ENCODE results near the gene PROC. TPM values are rescaled to one million over a fixed set of nuclear protein-coding genes. Genes with fewer than 3 reads are reported as not detected.
"Not testable (repeated sequence)": the region's sequence is repeated elsewhere in the genome, so short reads cannot be mapped to it uniquely, and the experiment has no call there.

The PROC gene
- total RNA-seq, 4 donors from 2014 or later: 1.3 to 6.3 (median 1.6) TPM; not detected in 1

- DNase-seq: no peak
- Histone ChIP-seq H3K4me3 (no peak overlapping the region), H3K9me3 (no peaks in the 10 kb centered on the region), H3K36me3 (no peaks in the 10 kb centered on the region), H3K4me1 (no peaks in the 10 kb centered on the region), H3K27ac (no peak overlapping the region), H3K27me3 (no peaks in the 10 kb centered on the region)
- TF ChIP-seq POLR2A (IDR thresholded peaks at IDR 0.05) (no peak), CTCF (IDR thresholded peaks at IDR 0.05) (no peak)
These were observed 31.2 kb downstream of the PROC start for GRCh38 chr2:127449414-127449813.

- TF ChIP-seq POLR2A (IDR thresholded peaks at IDR 0.05): no peak
- no peak for TF ChIP-seq CTCF (IDR thresholded peaks at IDR 0.05)
- Histone ChIP-seq H3K27ac (no peak overlapping the region), H3K27me3 (no peaks in the 10 kb centered on the region), H3K4me1 (no peaks in the 10 kb centered on the region), H3K9me3 (no peaks in the 10 kb centered on the region), H3K4me3 (no peak overlapping the region), H3K36me3 (no peaks in the 10 kb centered on the region)
- no peak for DNase-seq
These were observed 31.7 kb downstream of the PROC start for GRCh38 chr2:127449898-127450297.

GRCh38 chr2:127451981-127452380 is 33.8 kb downstream of the PROC start:
- no peaks in the 10 kb centered on the region for H3K27me3 ChIP-seq
- TF ChIP-seq CTCF (IDR thresholded peaks at IDR 0.05) (no peak), POLR2A (IDR thresholded peaks at IDR 0.05) (no peak)
- peaks cover 0 to 6% (median 0%) of the 10 kb centered on the region in 4 donors for H3K4me1 ChIP-seq
- H3K27ac ChIP-seq: no peak overlapping the region
- H3K9me3 ChIP-seq: no peaks in the 10 kb centered on the region
- DNase-seq: no peak
- no peaks in the 10 kb centered on the region for H3K36me3 ChIP-seq
- H3K4me3 ChIP-seq: no peak overlapping the region

- not testable (repeated sequence) for H3K36me3 ChIP-seq, H3K27ac ChIP-seq, H3K4me1 ChIP-seq, H3K9me3 ChIP-seq, H3K4me3 ChIP-seq, H3K27me3 ChIP-seq, DNase-seq
These were observed 34.2 kb downstream of the PROC start for GRCh38 chr2:127452423-127452822.

GRCh38 chr2:127453013-127453391 is 34.8 kb downstream of the PROC start:
- DNase-seq: no peak
- Histone ChIP-seq H3K4me3 (no peak overlapping the region), H3K27ac (no peak overlapping the region), H3K9me3 (no peaks in the 10 kb centered on the region), H3K36me3 (no peaks in the 10 kb centered on the region), H3K4me1 (peaks cover 0 to 6% (median 0%) of the 10 kb centered on the region in 4 donors), H3K27me3 (no peaks in the 10 kb centered on the region)
- no peak for TF ChIP-seq CTCF (IDR thresholded peaks at IDR 0.05)
- no peak for TF ChIP-seq POLR2A (IDR thresholded peaks at IDR 0.05)

- no peaks in the 10 kb centered on the region for H3K9me3 ChIP-seq
- peak overlapping the region in 1 of 4 donors; percentile 85 for H3K27ac ChIP-seq
- no peaks in the 10 kb centered on the region for H3K36me3 ChIP-seq
- DNase-seq: no peak
- peak in 3 of 6 experiments; percentile 31 to 51 (median 49) for TF ChIP-seq CTCF (IDR thresholded peaks at IDR 0.05)
- TF ChIP-seq POLR2A (IDR thresholded peaks at IDR 0.05): no peak
- peaks cover 0 to 6% (median 0%) of the 10 kb centered on the region in 4 donors for H3K4me1 ChIP-seq
- H3K4me3 ChIP-seq: no peak overlapping the region
- H3K27me3 ChIP-seq: no peaks in the 10 kb centered on the region
These were observed 35.4 kb downstream of the PROC start for GRCh38 chr2:127453392-127454171.
